Hepatocyte (in vitro differentiated cells): ENCODE results near the gene HEPHL1. TPM values are rescaled to one million over a fixed set of nuclear protein-coding genes. Genes with fewer than 3 reads are reported as not detected.

Source experiments
- DNase-seq: peaks from one replicate; pipeline ENCODE4 v3.0.0-alpha.2; 2016; ENCODE audit warnings: low spot score
- H2AFZ ChIP-seq: fragments of 200-600 bp; sonication (generic); 2 replicates; pipeline ENCODE4 v1.6.0; 2016; ENCODE audit warnings: antibody characterized with exemption, mild to moderate bottlenecking
- H3K27ac ChIP-seq: fragments of 200-600 bp; sonication (generic); 2 replicates; pipeline ENCODE4 v1.5.1; 2016; ENCODE audit warnings: mild to moderate bottlenecking
- H3K27me3 ChIP-seq: fragments of 200-600 bp; sonication (generic); 2 replicates; pipeline ENCODE4 v1.6.1; 2016
- H3K36me3 ChIP-seq: fragments of 200-600 bp; sonication (generic); replicated peaks from 2 replicates; pipeline ENCODE4 v1.5.1; 2016; ENCODE audit warnings: low read depth; ENCODE audit not compliant: insufficient read depth
- H3K4me1 ChIP-seq: fragments of 200-600 bp; sonication (generic); 2 replicates; pipeline ENCODE4 v1.5.1; 2016; ENCODE audit warnings: mild to moderate bottlenecking, moderate library complexity; ENCODE audit not compliant: insufficient read depth
- H3K4me2 ChIP-seq: fragments of 200-600 bp; sonication (generic); 2 replicates; pipeline ENCODE4 v1.6.0; 2016
- H3K4me3 ChIP-seq: fragments of 200-600 bp; sonication (generic); 2 replicates; pipeline ENCODE4 v1.5.1; 2016; ENCODE audit warnings: mild to moderate bottlenecking
- H3K79me2 ChIP-seq: fragments of 200-600 bp; sonication (generic); 2 replicates; pipeline ENCODE4 v1.6.0; 2017; ENCODE audit warnings: mild to moderate bottlenecking
- H3K9me2 ChIP-seq: fragments of 200-600 bp; sonication (generic); replicated peaks from 2 replicates; pipeline ENCODE4 v1.6.0; 2017; ENCODE audit warnings: mild to moderate bottlenecking; ENCODE audit not compliant: insufficient read depth
- H3K9me3 ChIP-seq: fragments of 200-600 bp; sonication (generic); 2 replicates; pipeline ENCODE4 v1.5.1; 2016; ENCODE audit warnings: low read depth, mild to moderate bottlenecking
- H4K20me1 ChIP-seq: fragments of 200-600 bp; sonication (generic); 2 replicates; pipeline ENCODE4 v1.6.0; 2016; ENCODE audit warnings: mild to moderate bottlenecking; ENCODE audit not compliant: insufficient read depth, poor library complexity, severe bottlenecking
- CTCF ChIP-seq: fragments of 200-600 bp; sonication (generic); IDR thresholded peaks from 2 replicates; pipeline ENCODE4 v1.5.1; 2016; ENCODE audit warnings: antibody characterized with exemption, mild to moderate bottlenecking; ENCODE audit not compliant: poor library complexity
- EZH2 ChIP-seq: fragments of 200-600 bp; sonication (generic); IDR thresholded peaks from 2 replicates; pipeline ENCODE4 v1.6.1; 2016; ENCODE audit warnings: antibody characterized with exemption, mild to moderate bottlenecking, borderline replicate concordance
- EZH2phosphoT487 ChIP-seq: fragments of 200-600 bp; sonication (generic); IDR thresholded peaks from one replicate; pipeline ENCODE4 v1.6.1; 2018; ENCODE audit warnings: antibody characterized with exemption, mild to moderate bottlenecking, low read depth, moderate library complexity; ENCODE audit not compliant: unreplicated experiment, severe bottlenecking
- WGBS: methylation state at CpG from one replicate; pipeline ENCODE4 v1.1.6; 2016; ENCODE audit warnings: low lambda C conversion rate; ENCODE audit errors: missing lambda C conversion rate; 5-methylcytosine and 5-hydroxymethylcytosine counted together
- polyA plus RNA-seq: library from polyadenylated mRNA; unstranded; fragments of >200 nt; fragmentation: Nextera tagmentation; extraction: Ambion mirVana; gene quantifications from 2 replicates; pipeline ENCODE4 v1.2.1, GENCODE V29; 2016
- total RNA-seq: library from RNA; depleted of rRNA; stranded (reverse); fragments of >200 nt; gene quantifications from 2 replicates; pipeline ENCODE4 v1.2.3, GENCODE V29; 2014

HEPHL1 gene
- total and polyA plus RNA-seq, 2 experiments from 2014 or later: 0.07 to 0.17 TPM

GRCh38 chr11:94036096-94036495 lies 14.9 kb downstream of the HEPHL1 start:
- no peak overlapping the region for H3K4me3 ChIP-seq
- H2AFZ ChIP-seq: no peak overlapping the region
- no peaks in the 10 kb centered on the region for H3K27me3 ChIP-seq
- no peaks in the 10 kb centered on the region for H3K36me3 ChIP-seq
- DNase-seq: no peak
- no peaks in the 10 kb centered on the region for H3K9me3 ChIP-seq
- H4K20me1 ChIP-seq: no peaks in the 10 kb centered on the region
- H3K79me2 ChIP-seq: no peaks in the 10 kb centered on the region
- no peak for TF ChIP-seq CTCF
- no peak for TF ChIP-seq EZH2
- TF ChIP-seq EZH2phosphoT487: no peak
- no peaks in the 10 kb centered on the region for H3K4me1 ChIP-seq
- H3K9me2 ChIP-seq: no peaks in the 10 kb centered on the region
- whole genome bisulfite sequencing: 100% methylated on average over 2 of the region's 2 CpGs
- H3K27ac ChIP-seq: no peak overlapping the region
- H3K4me2 ChIP-seq: no peak overlapping the region

- H4K20me1 ChIP-seq: no peaks in the 10 kb centered on the region
- no peak overlapping the region for H3K4me3 ChIP-seq
- no peak overlapping the region for H3K27ac ChIP-seq
- no peaks in the 10 kb centered on the region for H3K36me3 ChIP-seq
- DNase-seq: no peak
- no peaks in the 10 kb centered on the region for H3K9me3 ChIP-seq
- no peaks in the 10 kb centered on the region for H3K79me2 ChIP-seq
- no peak overlapping the region for H3K4me2 ChIP-seq
- TF ChIP-seq EZH2: no peak
- no peak for TF ChIP-seq CTCF
- no peak overlapping the region for H2AFZ ChIP-seq
- H3K9me2 ChIP-seq: no peaks in the 10 kb centered on the region
- H3K4me1 ChIP-seq: no peaks in the 10 kb centered on the region
- WGBS: 81% methylated on average over 3 of the region's 3 CpGs
- H3K27me3 ChIP-seq: no peaks in the 10 kb centered on the region
These were observed 22.1 kb downstream of the HEPHL1 start for GRCh38 chr11:94043241-94043640.

- 77% methylated on average over 1 of the region's 1 CpG for WGBS
- TF ChIP-seq CTCF (no peak), EZH2 (no peak), EZH2phosphoT487 (no peak)
These were observed 25.6 kb downstream of the HEPHL1 start for GRCh38 chr11:94046796-94047195.

More at GRCh38 chr11:94046796-94047195, 25.6 kb downstream of the HEPHL1 start:
- no peaks in the 10 kb centered on the region for H3K27me3 ChIP-seq
- H3K9me2 ChIP-seq: no peaks in the 10 kb centered on the region
- H3K36me3 ChIP-seq: no peaks in the 10 kb centered on the region
- H3K9me3 ChIP-seq: no peaks in the 10 kb centered on the region
- no peak overlapping the region for H3K4me3 ChIP-seq
- H3K4me1 ChIP-seq: no peaks in the 10 kb centered on the region
- no peak overlapping the region for H3K4me2 ChIP-seq
- DNase-seq: no peak
- H3K27ac ChIP-seq: no peak overlapping the region
- no peak overlapping the region for H2AFZ ChIP-seq
- no peaks in the 10 kb centered on the region for H4K20me1 ChIP-seq
- H3K79me2 ChIP-seq: no peaks in the 10 kb centered on the region
